T-helper 2 cell (primary cell): ENCODE data around the gene ROR1.

Source experiments
- DNase-seq, 5 experiments: peaks; one replicate each; pipeline versions ENCODE4 v3.0.0 to v3.0.0-alpha.2; 2012 to 2022

The ROR1 gene

GRCh38 chr1:64036549-64036948 is 262.7 kb downstream of the ROR1 start:
- DNase-seq, result no peak

DNA sequence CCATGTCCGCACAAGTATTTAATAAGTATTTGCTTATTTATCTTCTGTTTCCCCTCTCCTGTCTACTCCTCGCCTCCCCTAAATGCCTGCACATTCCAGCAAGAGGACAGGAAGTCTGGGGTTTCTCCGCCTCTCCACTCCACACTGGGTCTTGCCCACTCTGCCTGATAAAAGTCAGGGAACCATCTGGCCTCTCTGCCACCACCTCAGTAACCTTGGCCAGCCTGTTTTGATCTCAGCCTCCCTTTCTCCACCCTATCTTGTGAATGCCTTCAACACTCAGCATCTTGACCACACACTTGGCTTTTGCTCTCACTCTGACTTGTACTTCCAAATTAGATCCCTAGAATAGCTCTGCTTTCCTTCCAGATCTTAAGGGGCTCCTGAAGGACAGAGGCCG is 264.3 kb downstream of the ROR1 start:
- DNase-seq, result no peak

DNA sequence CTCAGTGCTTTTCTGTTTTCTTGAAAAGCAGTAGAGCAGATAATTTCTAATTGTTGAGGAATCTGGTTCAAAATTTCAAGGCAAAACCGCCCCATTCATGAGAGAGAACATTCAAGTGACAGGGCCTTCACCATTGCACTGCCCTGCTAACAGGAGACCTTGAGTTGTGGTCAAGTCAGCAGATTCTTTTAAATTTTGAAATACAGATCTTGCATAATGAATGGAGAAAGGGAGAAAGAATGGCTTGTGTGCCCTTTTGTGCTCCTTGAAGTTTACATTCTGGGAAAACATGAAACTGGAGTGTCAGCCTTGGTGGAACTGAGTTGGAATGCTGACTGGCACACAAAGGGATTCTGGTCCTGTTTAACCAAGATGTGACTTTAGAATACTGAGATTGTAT is 265.1 kb downstream of the ROR1 start:
- no peak for DNase-seq

DNA sequence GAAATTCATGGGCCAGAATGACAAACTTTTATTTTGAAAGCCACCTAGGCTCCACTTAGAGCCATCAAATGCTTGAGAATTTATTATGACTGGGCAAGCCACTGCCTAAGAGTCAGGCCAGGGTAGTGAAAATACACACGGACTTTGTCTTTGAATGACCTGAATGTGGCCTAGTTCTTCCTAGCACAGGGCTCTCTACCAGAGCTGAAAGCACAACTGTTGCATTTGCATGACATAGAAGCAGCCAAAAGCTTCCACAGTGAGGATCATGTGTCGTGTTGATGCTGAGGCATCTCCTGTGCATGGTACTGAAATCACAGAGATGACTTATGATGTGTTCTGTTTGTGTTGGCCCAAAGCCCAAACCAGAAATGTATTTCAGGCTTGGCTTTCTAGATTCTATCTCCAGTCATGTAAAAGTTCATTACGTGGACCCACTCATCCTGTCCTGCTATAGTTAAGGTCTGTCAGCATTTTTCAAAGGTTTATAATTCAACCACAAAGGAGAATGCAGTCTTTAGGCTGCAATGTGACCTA is 265.6 kb downstream of the ROR1 start:
- no peak for DNase-seq

DNA sequence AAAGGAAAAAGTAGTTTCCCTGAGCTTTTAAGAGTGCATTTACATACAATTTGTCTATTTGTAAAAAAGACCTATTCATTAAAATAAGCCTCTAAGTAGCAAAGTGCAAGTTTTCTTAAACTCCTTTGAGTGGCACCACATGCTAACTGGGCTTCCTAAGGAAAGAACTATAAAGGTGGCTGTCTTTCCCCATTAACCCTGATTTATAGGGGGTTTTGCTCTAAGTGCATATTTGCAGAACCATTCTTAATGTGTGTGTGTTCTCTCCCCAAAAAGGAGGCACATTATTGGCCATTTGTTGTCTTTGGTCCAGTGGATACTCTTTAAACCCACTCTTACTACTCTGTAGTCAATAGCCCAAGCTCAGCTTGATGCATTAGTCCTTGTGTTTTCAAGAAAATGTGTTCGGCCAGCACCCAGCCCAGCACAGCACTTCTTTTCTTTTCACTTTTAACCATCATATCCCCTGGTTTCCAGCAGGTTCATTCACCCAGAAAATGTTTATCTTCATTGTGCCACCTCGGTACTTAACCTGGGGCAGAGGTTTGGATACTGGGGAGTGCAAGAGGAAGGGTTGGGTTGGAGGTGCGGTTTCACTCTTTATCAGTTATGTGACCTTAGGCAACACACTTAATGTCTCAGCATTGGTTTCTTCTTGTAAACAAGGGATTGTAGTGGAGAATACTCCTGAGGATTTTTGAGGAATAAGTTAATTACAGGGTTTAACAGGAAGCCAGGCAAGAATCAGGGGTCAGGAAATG is 267.7 kb downstream of the ROR1 start:
- DNase-seq, result no peak

- no peak for DNase-seq
These were observed 268.7 kb downstream of the ROR1 start for GRCh38 chr1:64042331-64043100.

DNA sequence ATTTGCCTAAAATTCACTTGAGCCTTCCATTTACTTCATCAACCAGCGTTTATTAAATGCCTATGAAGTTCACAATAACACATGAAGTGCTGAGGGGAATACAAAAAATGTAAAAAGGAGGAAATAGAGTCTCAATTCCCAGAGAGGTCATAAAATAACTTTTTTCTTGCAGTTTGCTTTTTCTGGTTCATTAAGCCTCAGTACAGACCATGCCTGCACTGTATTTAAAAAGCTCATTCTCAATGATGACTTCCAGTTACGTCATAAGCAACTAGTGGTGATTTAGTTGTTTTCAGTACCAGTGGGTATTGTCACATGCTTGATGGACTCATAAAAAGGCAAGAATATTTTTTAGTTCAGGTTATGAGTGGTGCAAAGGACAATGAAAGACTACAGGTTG is 269.5 kb downstream of the ROR1 start:
- no peak for DNase-seq

GRCh38 chr1:64043976-64044375 is 270.2 kb downstream of the ROR1 start:
- no peak for DNase-seq

DNA sequence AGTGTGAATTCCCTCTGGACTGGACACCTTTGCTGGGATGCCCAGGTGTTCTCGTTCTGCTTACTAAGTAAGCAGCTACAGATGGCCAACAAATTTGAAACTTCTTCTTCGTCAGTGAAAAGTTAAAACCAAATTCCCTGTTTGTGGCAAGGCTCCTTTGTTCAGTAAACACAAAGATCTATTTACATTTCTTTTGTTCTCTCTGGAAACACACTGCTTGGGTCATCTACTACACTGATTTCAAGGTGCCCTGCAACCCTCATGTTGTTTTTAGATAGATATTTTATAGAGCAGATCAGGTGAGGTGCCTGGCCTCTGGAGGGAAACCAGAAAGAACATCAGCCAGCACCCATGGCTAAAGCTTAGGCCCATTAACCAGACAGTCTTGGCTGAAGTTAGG is 272.4 kb downstream of the ROR1 start:
- no peak for DNase-seq

DNA sequence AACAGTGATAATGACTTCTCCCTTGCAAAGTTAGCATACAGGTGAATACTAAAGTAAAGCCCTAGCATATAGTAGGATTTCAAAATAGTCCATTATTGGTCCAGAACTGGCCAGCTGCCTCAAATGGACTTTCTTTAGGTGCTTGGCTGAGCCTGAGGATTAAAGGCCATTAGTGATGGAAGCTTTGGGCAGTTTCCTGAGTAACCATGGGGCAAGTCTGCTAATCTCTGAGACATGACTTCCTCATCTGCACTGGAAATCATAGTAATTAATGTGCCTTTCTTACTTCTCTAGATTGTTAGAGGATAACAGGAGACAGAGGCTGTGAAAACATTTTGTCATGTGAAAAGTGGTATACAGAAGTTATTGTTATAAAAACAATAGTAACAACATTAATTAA is 273.1 kb downstream of the ROR1 start:
- no peak for DNase-seq

DNA sequence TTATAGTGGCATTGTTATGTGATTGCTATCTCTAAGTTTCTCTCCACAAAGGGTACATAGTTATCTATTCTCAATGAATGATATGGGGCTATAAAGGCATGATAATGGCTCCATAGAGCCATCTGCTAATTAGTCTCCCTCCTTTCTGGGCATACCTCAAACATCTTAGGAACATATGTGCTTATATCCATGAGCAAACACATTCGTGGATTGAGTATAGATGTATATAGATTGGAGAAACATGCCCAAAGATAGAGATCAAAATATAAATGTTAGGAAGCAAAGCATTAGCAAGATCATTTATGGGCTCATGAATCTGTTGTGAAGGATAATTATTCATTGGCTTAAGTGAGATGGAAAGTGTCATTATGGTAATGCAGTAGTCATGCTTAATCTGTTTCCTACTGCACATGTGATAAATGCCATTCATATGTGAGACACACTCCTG is 273.8 kb downstream of the ROR1 start:
- no peak for DNase-seq

GRCh38 chr1:64049900-64050540 is 276.2 kb downstream of the ROR1 start:
- DNase-seq, result no peak

- no peak for DNase-seq
These were observed 276.8 kb downstream of the ROR1 start for GRCh38 chr1:64050601-64051000.

DNA sequence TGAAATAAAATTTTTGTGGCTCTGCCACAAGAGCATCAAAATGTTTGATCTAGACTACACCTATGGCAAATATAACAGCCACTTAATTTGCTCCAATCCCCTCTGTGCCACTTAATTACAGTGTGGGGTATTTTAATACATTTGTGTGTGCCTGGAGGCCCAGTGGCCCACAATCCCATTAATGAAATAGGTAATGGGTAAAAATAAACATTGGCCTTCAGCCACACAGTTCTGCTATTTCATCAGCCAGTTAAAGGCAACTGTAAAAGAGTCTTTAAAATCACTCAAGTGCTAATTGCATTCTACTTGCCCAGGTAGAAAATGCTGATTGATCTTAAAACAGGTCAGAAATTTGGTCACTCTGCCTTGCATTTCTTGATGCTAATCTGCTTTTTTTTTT is 278.0 kb downstream of the ROR1 start:
- no peak for DNase-seq

DNA sequence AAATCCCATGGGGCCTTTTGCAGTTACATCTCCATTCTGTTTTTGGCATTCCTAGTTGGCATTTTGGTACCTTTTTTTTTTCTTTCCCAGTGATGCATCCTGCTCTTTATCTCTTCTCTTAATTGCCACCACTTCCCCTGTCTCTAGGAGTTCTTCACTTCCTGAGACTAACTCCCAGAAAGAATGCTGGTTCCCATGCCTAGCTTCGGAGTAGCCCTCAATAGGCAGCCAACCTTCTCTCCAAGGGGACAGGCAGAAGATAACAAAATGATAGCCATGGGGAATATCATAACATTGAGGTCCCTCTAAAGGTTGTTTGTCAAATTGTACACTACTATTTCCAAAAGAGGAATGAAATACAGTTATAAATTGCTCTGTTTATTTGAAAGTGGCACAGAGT is 279.0 kb downstream of the ROR1 start:
- DNase-seq, result no peak

GRCh38 chr1:64055310-64055709 is 281.5 kb downstream of the ROR1 start:
- DNase-seq, result no peak

DNA sequence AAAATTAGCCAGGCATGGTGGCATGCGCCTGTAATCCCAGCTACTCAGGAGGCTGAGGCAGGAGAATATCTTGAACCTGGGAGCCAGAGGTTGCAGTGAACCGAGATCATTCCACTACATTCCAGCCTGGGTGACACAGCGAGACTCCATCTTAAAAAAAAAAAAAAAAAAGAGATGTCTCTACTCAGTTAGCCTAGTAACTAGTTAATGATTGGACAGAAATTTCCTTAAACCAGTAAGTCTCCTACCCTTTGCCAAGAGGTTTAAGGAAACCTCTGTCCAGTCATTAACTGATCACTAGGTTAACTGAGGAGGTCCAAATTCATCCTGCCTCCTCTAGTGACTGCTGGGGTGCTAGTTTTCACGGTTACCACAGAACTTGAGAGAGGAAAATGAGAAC is 285.7 kb downstream of the ROR1 start:
- DNase-seq, result no peak

- DNase-seq, result no peak
These were observed 286.9 kb downstream of the ROR1 start for GRCh38 chr1:64060611-64061302.

GRCh38 chr1:64061430-64062104 is 287.8 kb downstream of the ROR1 start:
- DNase-seq, result no peak

- DNase-seq, result no peak
These were observed 288.7 kb downstream of the ROR1 start for GRCh38 chr1:64062529-64062928.

DNA sequence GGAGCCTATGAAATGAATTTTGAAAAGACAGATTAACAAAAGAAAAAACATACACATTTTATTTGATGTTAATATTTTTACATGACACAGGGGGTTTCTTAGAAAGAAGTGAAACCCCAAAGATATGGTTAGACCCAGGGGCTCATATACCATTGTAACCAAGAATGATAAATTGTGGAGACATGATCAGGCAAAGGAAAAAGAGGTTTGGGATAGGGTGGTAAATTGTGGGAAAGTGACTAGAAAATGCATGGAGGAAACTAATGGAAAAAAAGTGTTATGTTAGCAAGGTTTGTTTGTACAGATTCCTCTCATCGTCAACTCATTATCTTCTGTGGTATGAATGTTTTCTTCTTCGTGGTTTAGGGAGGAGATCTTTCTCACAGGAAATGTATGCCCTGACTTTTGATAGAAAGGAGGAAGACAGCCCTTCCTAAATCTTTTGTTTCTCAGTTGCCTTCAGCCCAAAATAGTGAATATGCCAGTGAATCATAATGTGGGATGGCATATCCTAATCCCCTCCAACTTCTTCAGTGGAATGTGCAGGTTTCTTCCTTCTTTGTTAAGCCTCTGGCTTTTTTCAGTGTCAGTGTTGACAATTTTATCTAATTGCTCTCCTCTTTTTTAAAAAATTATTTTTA is 289.2 kb downstream of the ROR1 start:
- no peak for DNase-seq

DNA sequence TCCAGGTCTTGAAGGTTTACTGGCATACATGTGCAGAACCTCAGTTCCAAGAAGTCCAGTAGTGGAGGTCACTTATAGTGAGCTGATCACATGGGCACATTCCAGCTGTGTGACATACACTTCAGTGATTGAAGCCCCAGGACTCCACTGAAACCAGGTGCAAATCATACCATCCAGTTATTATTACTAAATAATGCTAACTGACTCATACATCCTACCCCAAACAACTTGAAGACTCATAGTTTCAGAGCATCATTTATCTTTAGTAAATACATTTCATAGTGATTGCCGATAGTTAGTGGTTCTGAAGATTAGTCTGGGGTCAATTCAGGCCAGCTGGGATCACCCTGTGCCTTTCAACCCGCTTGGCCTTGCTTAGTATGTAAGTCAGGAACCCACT is 291.8 kb downstream of the ROR1 start:
- DNase-seq, result no peak
